UCSD-AML1 (cell line): ENCODE data around the gene BTNL9.
"Not testable (repeated sequence)": the region's sequence is repeated elsewhere in the genome, so short reads cannot be mapped to it uniquely, and the experiment has no call there.

ENCODE experiments used
- DNase-seq: peaks from one replicate; lab custom pipeline; 2025; ENCODE audit not compliant: unreplicated experiment; lab: John Stamatoyannopoulos, UW

Gene BTNL9

GRCh38 chr5:181042722-181043121, 2.7 kb downstream of the BTNL9 start:
- no peak for DNase-seq

- no peak for DNase-seq
These were observed 3.4 kb downstream of the BTNL9 start for GRCh38 chr5:181043285-181044092.

GRCh38 chr5:181044093-181044599, 4.1 kb downstream of the BTNL9 start:
- DNase-seq = no peak

GRCh38 chr5:181044662-181045305, 4.7 kb downstream of the BTNL9 start:
- no peak for DNase-seq

- DNase-seq = no peak
These were observed 5.2 kb downstream of the BTNL9 start for GRCh38 chr5:181045316-181045715.

GRCh38 chr5:181045857-181046256, 5.8 kb downstream of the BTNL9 start:
- DNase-seq = not testable (repeated sequence)

GRCh38 chr5:181047288-181047687, 7.2 kb downstream of the BTNL9 start:
- no peak for DNase-seq

GRCh38 chr5:181047921-181048320, 7.9 kb downstream of the BTNL9 start:
- DNase-seq = no peak

- no peak for DNase-seq
These were observed 9.9 kb downstream of the BTNL9 start for GRCh38 chr5:181050016-181050415.

- no peak for DNase-seq
These were observed 12.0 kb downstream of the BTNL9 start for GRCh38 chr5:181051841-181052671.

GRCh38 chr5:181052672-181053487, 12.8 kb downstream of the BTNL9 start:
- DNase-seq = no peak

GRCh38 chr5:181053488-181054121, 13.5 kb downstream of the BTNL9 start:
- DNase-seq = no peak

- no peak for DNase-seq
These were observed 14.1 kb downstream of the BTNL9 start for GRCh38 chr5:181054138-181054537.

GRCh38 chr5:181054871-181055459, 14.9 kb downstream of the BTNL9 start:
- DNase-seq = no peak

- DNase-seq = no peak
These were observed 16.4 kb downstream of the BTNL9 start for GRCh38 chr5:181056431-181056830.

GRCh38 chr5:181058321-181058720, 18.3 kb downstream of the BTNL9 start:
- DNase-seq = no peak

GRCh38 chr5:181058786-181059296, 18.8 kb downstream of the BTNL9 start:
- DNase-seq = no peak

- DNase-seq = no peak
These were observed 19.5 kb downstream of the BTNL9 start for GRCh38 chr5:181059297-181060230.

GRCh38 chr5:181060231-181060590, 20.1 kb downstream of the BTNL9 start:
- DNase-seq = no peak
